CD14-positive monocyte (primary cell): ENCODE results near the gene HOXC13. TPM values are rescaled to one million over a fixed set of nuclear protein-coding genes. Genes with fewer than 3 reads are reported as not detected.

Source experiments
- DNase-seq, 3 donors: peaks; one replicate each; pipeline ENCODE4 v3.0.0-alpha.2; 2011 to 2022
- H2AFZ ChIP-seq: 2 replicates; pipeline ENCODE4 v1.6.0; 2012; ENCODE audit warnings: mild to moderate bottlenecking, low read depth, low read length, inconsistent platforms; ENCODE audit not compliant: insufficient read depth, poor library complexity, severe bottlenecking
- H3K27ac ChIP-seq, 2 donors: 1 replicate in 1 of 2; 2 replicates in 1 of 2; pipeline ENCODE4 v1.5.1; 2012 to 2013; ENCODE audit warnings: low read length in 2 of 2, control low read depth in 1 of 2, inconsistent platforms in 1 of 2, low read depth in 1 of 2, mild to moderate bottlenecking in 1 of 2
- H3K27me3 ChIP-seq, 2 donors: one replicate each; pipeline versions ENCODE4 v1.6.0 to v1.6.1; 2011 to 2013; ENCODE audit warnings: low read length in 2 of 2; ENCODE audit not compliant: control insufficient read depth in 2 of 2, insufficient read depth in 2 of 2
- H3K36me3 ChIP-seq, 2 donors: replicated peaks in 1 of 2; 1 replicate in 1 of 2; 2 replicates in 1 of 2; pipeline versions ENCODE4 v1.5.1 to v1.6.1; 2012 to 2013; ENCODE audit warnings: low read length in 2 of 2, control low read depth in 1 of 2, inconsistent platforms in 1 of 2, mild to moderate bottlenecking in 1 of 2; ENCODE audit not compliant: insufficient read depth in 2 of 2, control insufficient read depth in 1 of 2
- H3K4me1 ChIP-seq, 2 donors: 1 replicate in 1 of 2; 2 replicates in 1 of 2; pipeline versions ENCODE4 v1.5.1 to v1.6.1; 2012 to 2013; ENCODE audit warnings: low read length in 2 of 2, control low read depth in 1 of 2, inconsistent platforms in 1 of 2, mild to moderate bottlenecking in 1 of 2, moderate library complexity in 1 of 2; ENCODE audit not compliant: insufficient read depth in 2 of 2, control insufficient read depth in 1 of 2
- H3K4me2 ChIP-seq: replicated peaks from 2 replicates; pipeline ENCODE3; 2012; ENCODE audit warnings: low read length, moderate library complexity, mild to moderate bottlenecking; ENCODE audit not compliant: poor library complexity, severe bottlenecking; ENCODE audit errors: extremely low read depth
- H3K4me3 ChIP-seq, 3 experiments: fragments of 200-600 bp in 1 of 3; sonication (generic) in 1 of 3; replicated peaks in 1 of 3; 1 replicate in 2 of 3; 2 replicates in 1 of 3; pipeline ENCODE4 v1.5.1; 2011 to 2013; ENCODE audit warnings: low read length in 3 of 3, mild to moderate bottlenecking in 3 of 3, control low read depth in 2 of 3, low read depth in 2 of 3, inconsistent platforms in 1 of 3, moderate library complexity in 1 of 3
- H3K79me2 ChIP-seq: 2 replicates; pipeline ENCODE4 v1.6.0; 2012; ENCODE audit warnings: mild to moderate bottlenecking, control low read depth, inconsistent platforms, low read length, moderate library complexity; ENCODE audit not compliant: insufficient read depth
- H3K9ac ChIP-seq: 2 replicates; pipeline ENCODE4 v1.6.0; 2017; ENCODE audit warnings: low read length, mild to moderate bottlenecking; ENCODE audit not compliant: insufficient read depth, poor library complexity, severe bottlenecking
- H3K9me3 ChIP-seq, 2 donors: replicated peaks in 1 of 2; 1 replicate in 1 of 2; 2 replicates in 1 of 2; pipeline versions ENCODE4 v1.5.1 to v1.6.1; 2012 to 2013; ENCODE audit warnings: low read length in 2 of 2, control low read depth in 1 of 2; ENCODE audit not compliant: control insufficient read depth in 1 of 2, insufficient read depth in 1 of 2
- H4K20me1 ChIP-seq: 2 replicates; pipeline ENCODE4 v1.6.0; 2012; ENCODE audit warnings: mild to moderate bottlenecking, low read length, control low read depth, moderate library complexity; ENCODE audit not compliant: insufficient read depth
- H3K27ac Mint-ChIP-seq, 7 donors: one replicate each; pipeline ENCODE4 v1.8.0; 2020; ENCODE audit warnings: mild to moderate bottlenecking in 7 of 7, mixed read lengths in 7 of 7, moderate library complexity in 6 of 7, inconsistent platforms in 2 of 7
- H3K27me3 Mint-ChIP-seq, 3 donors: one replicate each; pipeline ENCODE4 v1.8.0; 2021 to 2022; ENCODE audit warnings: low read depth in 3 of 3, mild to moderate bottlenecking in 3 of 3, mixed read lengths in 3 of 3, moderate library complexity in 3 of 3, inconsistent platforms in 1 of 3
- H3K36me3 Mint-ChIP-seq, 2 donors: one replicate each; pipeline ENCODE4 v1.8.0; 2020; ENCODE audit warnings: mixed read lengths in 2 of 2, inconsistent platforms in 1 of 2, mild to moderate bottlenecking in 1 of 2
- H3K4me1 Mint-ChIP-seq: one replicate; pipeline ENCODE4 v1.8.0; 2020; ENCODE audit warnings: mild to moderate bottlenecking, mixed read lengths
- H3K4me3 Mint-ChIP-seq, 2 donors: one replicate each; pipeline ENCODE4 v1.8.0; 2020; ENCODE audit warnings: mild to moderate bottlenecking in 2 of 2, mixed read lengths in 2 of 2, moderate library complexity in 1 of 2
- H3K9me3 Mint-ChIP-seq, 7 donors: one replicate each; pipeline ENCODE4 v1.8.0; 2020 to 2022; ENCODE audit warnings: mixed read lengths in 7 of 7, mild to moderate bottlenecking in 6 of 7, moderate library complexity in 6 of 7, inconsistent platforms in 2 of 7
- WGBS: methylation state at CpG from one replicate; pipeline ENCODE4 v1.1.5; 2013; ENCODE audit warnings: missing lambda C conversion rate; ENCODE audit not compliant: insufficient coverage; 5-methylcytosine and 5-hydroxymethylcytosine counted together
- intact Hi-C, 2 donors: fragments of 100-400 bp; cut with micrococcal nuclease; formaldehyde crosslinking; loops; one replicate each; pipeline versions ENCODE4 v1.15.0 to v1.15.1; 2023
- polyA plus RNA-seq, 3 donors: library from polyadenylated mRNA; depleted of rRNA in 1 of 3; unstranded in 2 of 3; stranded (reverse) in 1 of 3; fragments of 300-500 nt in 2 of 3; fragments of >200 nt in 1 of 3; fragmentation: Illumina TruSeq in 2 of 3; gene quantifications; 1 replicate in 2 of 3; 2 replicates in 1 of 3; pipeline ENCODE4 v1.2.3, GENCODE V29; 2012 to 2021
- TF ChIP-seq, protein P1 (sequence below): fragments of 200-600 bp; IDR thresholded peaks from one replicate; pipeline ENCODE4 v1.8.0; 2022; ENCODE audit warnings: antibody characterized with exemption, mild to moderate bottlenecking

Gene HOXC13
- polyA plus RNA-seq, 3 donors = not detected

DNA sequence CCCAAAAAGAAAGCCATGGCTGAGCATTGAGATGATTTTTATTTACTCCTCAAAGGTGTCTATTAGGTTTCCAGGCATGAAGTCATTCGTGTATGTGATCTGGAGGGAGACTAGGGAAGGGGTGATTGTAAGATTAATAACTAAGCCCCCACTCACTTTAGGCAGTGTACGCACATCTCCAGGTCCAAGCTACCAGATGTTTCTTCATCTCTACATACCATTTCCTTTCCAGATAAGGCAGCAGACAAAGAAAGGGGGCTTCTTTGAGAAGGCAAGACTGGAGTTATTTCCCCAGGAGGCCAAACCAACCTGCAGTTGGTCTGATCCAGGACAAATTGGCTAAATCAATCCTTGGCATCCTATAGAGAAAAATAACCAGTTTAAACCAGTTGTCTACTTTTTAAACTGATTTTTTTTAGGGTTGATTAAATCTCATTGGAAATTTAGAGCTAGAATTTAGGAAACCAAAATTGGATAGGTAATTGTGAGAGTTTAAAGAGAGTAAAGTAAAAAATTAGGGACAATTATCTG is 3.9 kb downstream of the HOXC13 start:
- peaks cover 4% of the 10 kb centered on the region for H3K4me1 Mint-ChIP-seq
- H3K27me3 ChIP-seq = peaks cover 88 to 97% of the 10 kb centered on the region in 2 donors
- H3K79me2 ChIP-seq = no peaks in the 10 kb centered on the region
- H3K27ac ChIP-seq = no peak overlapping the region
- H2AFZ ChIP-seq = no peak overlapping the region
- H4K20me1 ChIP-seq = no peaks in the 10 kb centered on the region
- no peak for DNase-seq
- no peak overlapping the region for H3K27ac Mint-ChIP-seq
- no peak overlapping the region for H3K4me2 ChIP-seq
- WGBS = no CpG with 5 or more reads among the region's 2 CpGs
- peaks cover 8 to 72% of the 10 kb centered on the region in 2 donors for H3K9me3 ChIP-seq
- peak overlapping the region in 1 of 2 donors; percentile 35 for H3K4me3 Mint-ChIP-seq
- no peak overlapping the region for H3K9ac ChIP-seq
- peaks cover 2 to 7% of the 10 kb centered on the region in 2 donors for H3K36me3 Mint-ChIP-seq
- H3K36me3 ChIP-seq = no peaks in the 10 kb centered on the region
- intact Hi-C loops = no loop called here
- H3K4me3 ChIP-seq = no peak overlapping the region
- TF ChIP-seq, protein P1, sequence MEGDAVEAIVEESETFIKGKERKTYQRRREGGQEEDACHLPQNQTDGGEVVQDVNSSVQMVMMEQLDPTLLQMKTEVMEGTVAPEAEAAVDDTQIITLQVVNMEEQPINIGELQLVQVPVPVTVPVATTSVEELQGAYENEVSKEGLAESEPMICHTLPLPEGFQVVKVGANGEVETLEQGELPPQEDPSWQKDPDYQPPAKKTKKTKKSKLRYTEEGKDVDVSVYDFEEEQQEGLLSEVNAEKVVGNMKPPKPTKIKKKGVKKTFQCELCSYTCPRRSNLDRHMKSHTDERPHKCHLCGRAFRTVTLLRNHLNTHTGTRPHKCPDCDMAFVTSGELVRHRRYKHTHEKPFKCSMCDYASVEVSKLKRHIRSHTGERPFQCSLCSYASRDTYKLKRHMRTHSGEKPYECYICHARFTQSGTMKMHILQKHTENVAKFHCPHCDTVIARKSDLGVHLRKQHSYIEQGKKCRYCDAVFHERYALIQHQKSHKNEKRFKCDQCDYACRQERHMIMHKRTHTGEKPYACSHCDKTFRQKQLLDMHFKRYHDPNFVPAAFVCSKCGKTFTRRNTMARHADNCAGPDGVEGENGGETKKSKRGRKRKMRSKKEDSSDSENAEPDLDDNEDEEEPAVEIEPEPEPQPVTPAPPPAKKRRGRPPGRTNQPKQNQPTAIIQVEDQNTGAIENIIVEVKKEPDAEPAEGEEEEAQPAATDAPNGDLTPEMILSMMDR = no peak
- H3K9me3 Mint-ChIP-seq = peaks cover 6 to 37% (median 25%) of the 10 kb centered on the region in 7 donors
- H3K4me1 ChIP-seq = no peaks in the 10 kb centered on the region
- H3K27me3 Mint-ChIP-seq = peaks cover 94 to 97% (median 95%) of the 10 kb centered on the region in 3 donors

DNA sequence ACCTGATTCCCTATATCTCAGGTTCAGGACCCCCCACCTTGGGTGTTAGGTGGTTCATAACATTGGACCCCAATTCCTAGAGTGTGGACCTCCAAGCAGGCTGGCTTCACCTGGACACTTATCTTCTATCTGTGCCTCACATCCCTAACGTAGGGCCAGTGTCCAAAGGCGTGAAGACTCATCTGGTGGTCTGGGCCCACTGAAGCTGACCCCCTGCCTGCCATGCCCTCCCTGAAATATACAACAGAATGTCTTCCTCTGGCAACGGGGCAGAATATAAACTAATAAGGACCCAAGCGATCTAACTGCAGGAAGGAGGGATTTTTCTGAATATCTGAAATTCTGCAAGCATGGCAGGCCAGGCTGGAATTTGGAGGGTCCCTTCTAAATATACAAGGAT is 5.6 kb downstream of the HOXC13 start:
- H3K27me3 ChIP-seq = peaks cover 90 to 99% of the 10 kb centered on the region in 2 donors
- no peak overlapping the region for H3K9ac ChIP-seq
- H3K4me3 Mint-ChIP-seq = peak overlapping the region in 1 of 2 donors; percentile 82
- peaks cover 0 to 74% of the 10 kb centered on the region in 2 donors for H3K9me3 ChIP-seq
- no peak overlapping the region for H3K27ac ChIP-seq
- WGBS = 16% methylated on average over 2 of the region's 4 CpGs
- DNase-seq = no peak
- H3K4me1 Mint-ChIP-seq = no peaks in the 10 kb centered on the region
- no peaks in the 10 kb centered on the region for H3K36me3 ChIP-seq
- TF ChIP-seq, protein P1 = no peak
- H2AFZ ChIP-seq = no peak overlapping the region
- H3K4me2 ChIP-seq = no peak overlapping the region
- peaks cover 96 to 97% (median 96%) of the 10 kb centered on the region in 3 donors for H3K27me3 Mint-ChIP-seq
- no peaks in the 10 kb centered on the region for H3K4me1 ChIP-seq
- no peaks in the 10 kb centered on the region for H4K20me1 ChIP-seq
- H3K36me3 Mint-ChIP-seq = peaks cover 2 to 4% of the 10 kb centered on the region in 2 donors
- H3K79me2 ChIP-seq = no peaks in the 10 kb centered on the region
- no peak overlapping the region for H3K27ac Mint-ChIP-seq
- peaks cover 0 to 30% (median 13%) of the 10 kb centered on the region in 7 donors for H3K9me3 Mint-ChIP-seq
- H3K4me3 ChIP-seq = no peak overlapping the region
- intact Hi-C loops = no loop called here
